MCF 10A (cell line): ENCODE data around the gene PROM2. TPM values are rescaled to one million over a fixed set of nuclear protein-coding genes. Genes with fewer than 3 reads are reported as not detected.

ENCODE experiments used
- BruUV-seq: library from RNA; stranded (reverse); fragments of 400-500 nt; replicated peaks from 2 replicates; lab custom pipeline; 2021; lab: Mats Ljungman, UMichigan
- CTCF ChIA-PET: fragments of 300-600 bp; sonication (Branson Sonifier 250); formaldehyde crosslinking; extraction: SDS; loops from one replicate; lab custom pipeline; 2021; ENCODE audit warnings: antibody characterized with exemption, inconsistent platforms; lab: Yijun Ruan, JAX
- POLR2A ChIA-PET: fragments of 300-600, 350-650 bp; sonication (Branson Sonifier 250); formaldehyde crosslinking; extraction: SDS; loops from one replicate; lab custom pipeline; 2020; ENCODE audit warnings: antibody characterized with exemption, inconsistent platforms; lab: Yijun Ruan, JAX
- DNase-seq: peaks from one replicate; pipeline ENCODE4 v3.0.0-alpha.2; 2018; ENCODE audit not compliant: unreplicated experiment
- H3K27ac Mint-ChIP-seq: one replicate; pipeline ENCODE4 v1.8.0; 2022; ENCODE audit warnings: mild to moderate bottlenecking, low read depth, mixed read lengths; ENCODE audit not compliant: unreplicated experiment
- H3K27me3 Mint-ChIP-seq: one replicate; pipeline ENCODE4 v1.8.0; 2022; ENCODE audit warnings: mixed read lengths; ENCODE audit not compliant: insufficient read depth, unreplicated experiment
- H3K36me3 Mint-ChIP-seq: one replicate; pipeline ENCODE4 v1.8.0; 2022; ENCODE audit warnings: mild to moderate bottlenecking, moderate library complexity, mixed read lengths; ENCODE audit not compliant: insufficient read depth, unreplicated experiment
- H3K4me1 Mint-ChIP-seq: one replicate; pipeline ENCODE4 v1.8.0; 2022; ENCODE audit warnings: mixed read lengths; ENCODE audit not compliant: insufficient read depth, unreplicated experiment
- H3K4me3 Mint-ChIP-seq: one replicate; pipeline ENCODE4 v1.8.0; 2022; ENCODE audit warnings: mild to moderate bottlenecking, moderate library complexity, mixed read lengths; ENCODE audit not compliant: unreplicated experiment
- H3K9me3 Mint-ChIP-seq: one replicate; pipeline ENCODE4 v1.8.0; 2022; ENCODE audit warnings: mixed read lengths; ENCODE audit not compliant: unreplicated experiment
- CTCF ChIP-seq: fragments of 200-600 bp; IDR thresholded peaks from one replicate; pipeline ENCODE4 v1.8.0; 2022; ENCODE audit warnings: antibody characterized with exemption, mild to moderate bottlenecking; ENCODE audit not compliant: unreplicated experiment
- intact Hi-C: fragments of 100-400 bp; cut with micrococcal nuclease; formaldehyde crosslinking; loops from 2 replicates; pipeline ENCODE4 v1.14.1; 2022
- total RNA-seq: library from RNA; stranded (reverse); gene quantifications from 2 replicates; pipeline ENCODE4 v1.2.3, GENCODE V29; 2022

The PROM2 gene
- total RNA-seq, 1 experiment from 2014 or later, result 2.6 TPM

DNA sequence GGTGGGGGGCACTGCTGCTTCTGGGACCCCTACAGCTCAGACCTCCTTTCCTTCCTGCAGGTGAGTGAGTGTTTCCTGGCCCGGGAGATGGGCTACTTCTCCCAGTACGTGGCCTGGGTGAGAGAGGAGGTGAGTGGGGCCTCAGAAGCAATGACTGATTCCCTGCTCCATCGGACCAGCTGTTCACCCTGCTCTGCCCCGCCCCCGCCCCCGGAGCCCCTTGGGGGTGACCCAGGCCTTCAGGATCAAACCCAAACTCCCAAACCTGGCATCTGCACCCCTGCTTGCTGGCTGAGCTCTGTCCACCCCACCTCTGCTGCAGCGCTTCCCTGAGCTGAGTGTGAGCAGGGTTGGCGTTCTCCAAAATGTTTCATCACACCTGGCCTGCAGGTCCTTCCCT is 13.1 kb downstream of the PROM2 start:
- ChIA-PET CTCF (interaction anchor here (0.7 to 2.6 kb wide), 5 partner anchors 10 to 58 kb away, joined by 3 to 13 read pairs (median 3); no protein-coding TSS in a partner anchor), POLR2A (no interaction called here)
- no peak overlapping the region for H3K27ac Mint-ChIP-seq
- H3K27me3 Mint-ChIP-seq, result no peaks in the 10 kb centered on the region
- H3K9me3 Mint-ChIP-seq, result peaks cover 10% of the 10 kb centered on the region
- H3K4me3 Mint-ChIP-seq, result no peak overlapping the region
- no peaks in the 10 kb centered on the region for H3K36me3 Mint-ChIP-seq
- DNase-seq, result no peak
- intact Hi-C loops, result no loop called here
- BruUV-seq, result no TSS peak
- TF ChIP-seq CTCF, result no peak
- H3K4me1 Mint-ChIP-seq, result peaks cover under 1% of the 10 kb centered on the region

DNA sequence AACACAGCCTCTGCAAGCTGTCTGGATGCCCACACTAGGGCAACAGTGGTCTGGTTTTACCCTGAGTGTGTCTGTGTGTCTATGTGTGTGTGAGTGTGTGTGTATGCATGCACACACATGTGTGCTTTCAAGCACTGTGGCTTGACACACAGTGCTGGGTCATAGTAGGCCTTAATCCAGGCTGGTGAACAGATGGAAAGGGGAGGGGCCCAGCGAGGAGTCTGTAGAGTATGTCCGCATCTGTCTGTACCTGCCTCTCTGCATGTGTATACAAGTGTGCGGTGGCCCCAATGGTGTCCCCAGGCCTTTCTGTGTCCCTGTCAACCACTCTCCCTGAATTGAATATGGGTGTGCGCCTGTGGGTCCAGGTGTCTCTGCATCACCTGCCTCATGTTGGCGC is 13.6 kb downstream of the PROM2 start:
- no peak overlapping the region for H3K4me3 Mint-ChIP-seq
- POLR2A ChIA-PET, result no interaction called here
- CTCF ChIA-PET, result interaction anchor here (0.6 to 2.6 kb wide), 4 partner anchors 10 to 60 kb away, joined by 3 to 13 read pairs (median 4); no protein-coding TSS in a partner anchor
- H3K4me1 Mint-ChIP-seq, result peaks cover 5% of the 10 kb centered on the region
- peaks cover 10% of the 10 kb centered on the region for H3K9me3 Mint-ChIP-seq
- no peaks in the 10 kb centered on the region for H3K36me3 Mint-ChIP-seq
- no TSS peak for BruUV-seq
- no peak for DNase-seq
- intact Hi-C loops, result no loop called here
- H3K27ac Mint-ChIP-seq, result no peak overlapping the region
- TF ChIP-seq CTCF, result no peak
- no peaks in the 10 kb centered on the region for H3K27me3 Mint-ChIP-seq

DNA sequence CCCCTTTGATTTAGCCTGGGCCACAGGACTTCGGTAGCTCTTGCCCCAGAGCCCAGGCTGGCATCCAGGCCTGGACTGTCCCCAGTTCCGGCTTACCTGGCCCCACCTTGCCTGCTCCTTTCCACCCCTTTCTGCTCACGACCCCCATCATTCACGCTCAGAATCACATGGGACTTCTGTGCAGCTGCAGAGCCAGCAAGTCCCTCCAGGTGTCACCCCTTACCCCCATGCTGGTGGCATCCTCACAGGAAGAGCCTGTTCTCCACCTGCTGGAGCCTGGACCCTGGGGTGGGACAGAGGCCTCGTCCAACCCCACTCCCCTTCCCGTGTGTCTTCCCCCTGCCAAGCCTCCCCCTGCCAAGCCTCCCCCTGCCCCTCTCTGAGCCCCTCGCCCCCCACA is 15.0 kb downstream of the PROM2 start:
- intact Hi-C loops, result no loop called here
- no peaks in the 10 kb centered on the region for H3K27me3 Mint-ChIP-seq
- H3K9me3 Mint-ChIP-seq, result peaks cover 10% of the 10 kb centered on the region
- DNase-seq, result no peak
- CTCF ChIA-PET, result interaction anchor here (0.8 to 1.6 kb wide), 3 partner anchors 11 to 58 kb away, joined by 3 to 6 read pairs (median 4); no protein-coding TSS in a partner anchor
- peaks cover 10% of the 10 kb centered on the region for H3K4me1 Mint-ChIP-seq
- no peaks in the 10 kb centered on the region for H3K36me3 Mint-ChIP-seq
- no peak overlapping the region for H3K4me3 Mint-ChIP-seq
- no peak for TF ChIP-seq CTCF
- no TSS peak for BruUV-seq
- POLR2A ChIA-PET, result interaction anchor here (1.3 kb wide), 1 partner anchor 11 kb away, joined by 4 read pairs; no protein-coding TSS in a partner anchor
- H3K27ac Mint-ChIP-seq, result no peak overlapping the region

DNA sequence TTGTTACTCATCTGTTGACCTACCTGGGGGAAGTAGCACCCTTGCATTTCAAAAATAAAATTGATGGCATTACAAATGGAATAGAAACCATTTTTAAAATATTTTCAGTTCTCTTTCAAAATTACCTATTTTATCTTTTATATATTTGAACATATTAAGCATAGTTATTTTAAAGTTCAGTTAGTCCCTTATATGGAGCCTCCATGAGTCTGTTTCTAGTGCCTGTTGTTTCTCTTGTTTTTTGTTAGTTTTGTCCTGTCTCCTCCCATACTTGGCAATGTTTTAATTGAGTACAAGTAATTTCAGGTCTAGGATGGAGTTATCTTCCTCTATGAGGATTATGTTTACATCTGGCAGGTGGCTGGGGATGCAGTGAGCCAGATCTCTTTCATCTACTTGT is 17.0 kb downstream of the PROM2 start:
- CTCF ChIA-PET, result interaction anchor here (1.4 to 3.0 kb wide), 4 partner anchors 8 to 438 kb away, joined by 3 to 10 read pairs (median 6); no protein-coding TSS in a partner anchor
- peaks cover 10% of the 10 kb centered on the region for H3K4me1 Mint-ChIP-seq
- intact Hi-C loops, result no loop called here

More for the DNA sequence above, 17.0 kb downstream of the PROM2 start:
- no peak for DNase-seq
- Mint-ChIP-seq H3K27me3 (no peaks in the 10 kb centered on the region), H3K4me3 (no peak overlapping the region), H3K36me3 (no peaks in the 10 kb centered on the region), H3K27ac (no peak overlapping the region), H3K9me3 (peaks cover 10% of the 10 kb centered on the region)
- no TSS peak for BruUV-seq
- TF ChIP-seq CTCF, result no peak
- POLR2A ChIA-PET, result interaction anchor here (2.9 kb wide), 1 partner anchor 14 kb away, joined by 11 read pairs; no protein-coding TSS in a partner anchor
